Immature natural killer cell (primary cell): ENCODE results near the gene SDHB. TPM values are rescaled to one million over a fixed set of nuclear protein-coding genes. Genes with fewer than 3 reads are reported as not detected.

ENCODE experiments used
- DNase-seq, 3 donors: peaks; one replicate each; pipeline ENCODE4 v3.0.0; 2022; ENCODE audit warnings: mixed read lengths in 1 of 3
- H3K27ac Mint-ChIP-seq, 6 donors: one replicate each; pipeline ENCODE4 v1.8.0; 2020; ENCODE audit warnings: mixed read lengths in 6 of 6, mild to moderate bottlenecking in 5 of 6, inconsistent platforms in 4 of 6, moderate library complexity in 3 of 6
- H3K27me3 Mint-ChIP-seq, 3 donors: one replicate each; pipeline ENCODE4 v1.8.0; 2020 to 2021; ENCODE audit warnings: low read depth in 3 of 3, mild to moderate bottlenecking in 3 of 3, mixed read lengths in 3 of 3, moderate library complexity in 3 of 3, inconsistent platforms in 1 of 3
- H3K36me3 Mint-ChIP-seq, 3 donors: one replicate each; pipeline ENCODE4 v1.8.0; 2020; ENCODE audit warnings: mixed read lengths in 3 of 3, inconsistent platforms in 2 of 3, mild to moderate bottlenecking in 2 of 3
- H3K4me1 Mint-ChIP-seq, 2 donors: one replicate each; pipeline ENCODE4 v1.8.0; 2020; ENCODE audit warnings: inconsistent platforms in 2 of 2, mild to moderate bottlenecking in 2 of 2, mixed read lengths in 2 of 2, moderate library complexity in 1 of 2
- H3K4me3 Mint-ChIP-seq, 5 donors: one replicate each; pipeline ENCODE4 v1.8.0; 2020; ENCODE audit warnings: mild to moderate bottlenecking in 5 of 5, mixed read lengths in 5 of 5, inconsistent platforms in 3 of 5, moderate library complexity in 3 of 5
- H3K9me3 Mint-ChIP-seq, 6 donors: one replicate each; pipeline ENCODE4 v1.8.0; 2020; ENCODE audit warnings: mild to moderate bottlenecking in 6 of 6, mixed read lengths in 6 of 6, inconsistent platforms in 4 of 6, moderate library complexity in 3 of 6
- polyA plus RNA-seq, 3 donors: library from polyadenylated mRNA; unstranded; fragments of 300-500 nt; fragmentation: Illumina TruSeq; gene quantifications; one replicate each; pipeline ENCODE4 v1.2.3, GENCODE V29; 2021

The SDHB gene
- polyA plus RNA-seq, 3 donors from 2014 or later, result 142 to 299 (median 173) TPM

DNA sequence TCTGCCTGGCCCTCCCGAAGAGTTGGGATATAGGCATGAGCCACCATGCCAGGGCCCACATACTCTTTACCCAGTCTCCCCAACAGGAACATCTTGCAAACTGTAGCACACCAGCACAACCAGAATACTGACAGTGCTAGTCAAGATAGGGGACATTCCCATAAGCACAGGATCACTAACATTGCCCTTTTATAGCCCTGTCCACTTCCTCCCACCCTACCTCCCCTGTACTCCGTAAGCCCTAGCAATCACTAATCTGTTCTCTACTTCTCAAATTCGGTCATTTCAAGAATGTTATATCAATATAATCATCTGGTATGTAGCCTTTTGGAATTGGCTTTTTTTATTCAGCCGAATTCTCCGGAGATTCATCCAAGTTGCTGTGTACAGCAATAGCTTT, 5.9 kb downstream of the SDHB start:
- H3K4me3 Mint-ChIP-seq, result no peak overlapping the region
- H3K4me1 Mint-ChIP-seq, result peaks cover 16 to 34% of the 10 kb centered on the region in 2 donors
- no peaks in the 10 kb centered on the region for H3K27me3 Mint-ChIP-seq
- H3K9me3 Mint-ChIP-seq, result no peaks in the 10 kb centered on the region
- no peak for DNase-seq
- H3K36me3 Mint-ChIP-seq, result peaks cover 2 to 16% (median 3%) of the 10 kb centered on the region in 3 donors
- no peak overlapping the region for H3K27ac Mint-ChIP-seq

GRCh38 chr1:17046334-17046657, 7.5 kb downstream of the SDHB start:
- Mint-ChIP-seq H3K27ac (no peak overlapping the region), H3K4me1 (peaks cover 7 to 20% of the 10 kb centered on the region in 2 donors), H3K4me3 (no peak overlapping the region), H3K36me3 (peaks cover 2 to 26% (median 12%) of the 10 kb centered on the region in 3 donors), H3K9me3 (no peaks in the 10 kb centered on the region), H3K27me3 (peaks cover 0 to 1% (median 0%) of the 10 kb centered on the region in 3 donors)
- DNase-seq, result no peak

DNA sequence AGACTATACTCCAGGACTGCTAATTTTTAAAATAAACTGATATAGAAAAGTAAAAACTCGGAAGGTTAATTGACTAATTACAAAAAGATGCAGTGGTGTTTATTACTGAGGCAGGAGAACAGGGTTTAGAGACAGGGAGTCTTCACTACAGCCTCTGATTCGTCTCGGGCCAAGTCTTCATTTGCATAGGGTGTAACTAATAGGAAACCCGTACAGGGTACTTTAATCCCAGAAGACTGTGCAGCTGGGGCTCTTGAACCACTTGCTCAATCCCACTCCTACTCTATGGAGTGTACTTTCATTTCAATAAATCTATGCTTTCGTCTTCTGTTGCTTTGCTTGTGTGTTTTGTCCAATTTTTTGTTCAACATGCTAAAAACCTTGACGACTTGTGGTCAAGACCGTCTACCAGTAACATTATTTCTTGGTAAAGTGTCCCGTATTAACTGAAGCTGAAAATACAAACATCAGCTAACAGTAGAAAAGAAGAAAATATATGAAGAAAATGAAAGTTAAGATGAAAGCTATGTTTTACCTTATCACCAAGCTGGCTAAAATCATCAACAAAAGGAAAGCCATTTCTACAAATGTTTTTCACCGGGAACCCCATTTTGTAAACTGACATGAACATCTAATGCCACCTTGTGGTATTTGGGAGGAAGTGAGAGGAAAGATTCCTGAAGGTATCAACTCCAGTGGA, 8.0 kb downstream of the SDHB start:
- peak; percentile 10 to 24 (median 13) for DNase-seq
- H3K4me3 Mint-ChIP-seq, result peak overlapping the region in 2 of 5 donors; percentile 8 to 46
- peak overlapping the region in 4 of 6 donors; percentile 15 to 71 (median 38) for H3K27ac Mint-ChIP-seq
- H3K36me3 Mint-ChIP-seq, result peaks cover 2 to 23% (median 12%) of the 10 kb centered on the region in 3 donors
- H3K9me3 Mint-ChIP-seq, result no peaks in the 10 kb centered on the region
- peaks cover 7 to 15% of the 10 kb centered on the region in 2 donors for H3K4me1 Mint-ChIP-seq
- peaks cover 0 to 1% (median 0%) of the 10 kb centered on the region in 3 donors for H3K27me3 Mint-ChIP-seq

DNA sequence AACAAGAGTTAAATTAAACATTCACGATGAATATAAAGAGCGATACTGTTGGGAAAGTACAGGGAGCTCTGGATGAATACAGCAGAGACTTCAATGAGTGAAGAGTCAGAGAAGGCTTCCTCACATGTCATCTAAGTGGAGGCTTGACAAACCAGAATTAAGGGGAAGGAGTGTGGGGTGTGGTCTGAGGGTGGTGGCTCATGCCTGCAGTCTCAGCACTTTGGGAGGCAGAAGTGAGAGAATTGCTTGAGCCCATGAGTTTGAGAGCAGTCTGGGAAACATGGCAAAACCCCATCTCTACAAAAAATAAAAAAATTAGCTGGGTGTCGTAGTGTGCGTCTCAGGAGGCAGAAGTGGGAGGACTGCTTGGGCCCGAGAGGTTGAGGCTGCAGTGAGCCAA, 8.7 kb downstream of the SDHB start:
- Mint-ChIP-seq H3K4me1 (peaks cover 7 to 14% of the 10 kb centered on the region in 2 donors), H3K36me3 (peaks cover 2 to 25% (median 15%) of the 10 kb centered on the region in 3 donors)
- no peak for DNase-seq

DNA sequence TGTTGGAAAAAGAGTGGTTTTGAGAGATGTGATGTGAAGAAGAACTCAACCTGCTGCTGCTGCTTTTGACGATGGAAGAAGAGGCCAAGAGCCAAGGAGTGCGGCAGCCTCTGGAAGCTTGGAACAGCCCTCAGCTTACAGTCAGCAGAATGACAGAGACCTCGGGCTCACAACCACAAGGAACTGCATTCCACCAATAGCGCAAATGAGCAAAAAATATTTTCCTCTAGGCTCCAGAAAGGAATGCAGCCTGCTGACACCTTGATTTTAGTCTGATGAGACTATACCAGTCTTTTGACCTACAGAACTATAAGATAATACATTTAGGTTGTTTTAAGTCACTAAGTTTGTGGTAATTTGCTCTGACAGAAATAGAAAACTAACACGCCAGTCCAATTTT, 10.2 kb downstream of the SDHB start:
- no peak overlapping the region for H3K27ac Mint-ChIP-seq

More for the DNA sequence above, 8.7 kb downstream of the SDHB start:
- H3K27ac Mint-ChIP-seq, result peak overlapping the region in 3 of 6 donors; percentile 7 to 70 (median 18)
- H3K9me3 Mint-ChIP-seq, result no peaks in the 10 kb centered on the region
- no peak overlapping the region for H3K4me3 Mint-ChIP-seq
- peaks cover 0 to 1% (median 0%) of the 10 kb centered on the region in 3 donors for H3K27me3 Mint-ChIP-seq

DNA sequence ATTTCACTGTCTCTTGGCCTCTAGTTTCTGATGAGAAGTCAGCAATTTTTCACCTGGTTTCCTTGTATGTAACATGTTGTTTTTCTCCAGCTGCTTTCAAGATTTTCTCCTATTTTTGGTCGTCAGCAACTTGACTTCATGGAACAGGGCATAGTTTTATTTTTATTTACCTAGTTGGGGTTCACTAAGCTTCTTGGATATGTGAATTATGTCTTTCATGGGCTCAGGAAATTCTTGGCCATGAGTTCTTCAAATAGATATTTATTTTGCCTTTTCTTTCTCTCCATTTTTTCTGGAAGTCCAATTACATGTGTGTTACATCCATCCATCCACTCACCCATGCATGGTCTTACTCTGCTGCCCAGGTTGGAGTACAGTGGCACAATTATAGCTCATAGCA, 13.7 kb downstream of the SDHB start:
- Mint-ChIP-seq H3K9me3 (no peaks in the 10 kb centered on the region), H3K4me3 (no peak overlapping the region), H3K27me3 (peaks cover 0 to 1% (median 1%) of the 10 kb centered on the region in 3 donors), H3K36me3 (peaks cover 2 to 34% (median 19%) of the 10 kb centered on the region in 3 donors), H3K27ac (peak overlapping the region in 1 of 6 donors; percentile 13), H3K4me1 (peaks cover 4 to 11% of the 10 kb centered on the region in 2 donors)
- no peak for DNase-seq

More for the DNA sequence above, 10.2 kb downstream of the SDHB start:
- DNase-seq, result no peak
- Mint-ChIP-seq H3K4me1 (peaks cover 7 to 14% of the 10 kb centered on the region in 2 donors), H3K9me3 (no peaks in the 10 kb centered on the region), H3K36me3 (peaks cover 2 to 29% (median 19%) of the 10 kb centered on the region in 3 donors), H3K4me3 (no peak overlapping the region), H3K27me3 (peaks cover 0 to 1% (median 0%) of the 10 kb centered on the region in 3 donors)

DNA sequence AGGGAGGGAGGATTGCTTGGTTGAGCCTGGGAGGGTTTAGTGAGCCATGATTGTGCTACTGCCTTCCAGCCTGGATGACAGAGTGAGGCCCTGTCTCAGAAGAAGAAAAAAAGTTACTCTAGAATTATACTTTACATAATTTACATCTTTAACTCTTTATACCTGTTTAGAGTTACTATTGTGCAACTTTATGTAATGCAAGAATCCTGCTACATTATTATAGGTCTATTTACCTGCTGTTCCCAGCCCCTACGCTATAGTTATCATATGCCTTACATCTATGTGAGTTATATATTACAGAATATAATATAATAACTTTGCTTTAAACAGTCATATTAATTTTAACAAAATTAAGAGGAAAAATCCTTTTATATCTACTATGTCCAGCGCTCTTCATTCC, 14.3 kb downstream of the SDHB start:
- H3K9me3 Mint-ChIP-seq, result no peaks in the 10 kb centered on the region
- H3K4me3 Mint-ChIP-seq, result no peak overlapping the region
- DNase-seq, result no peak
- peaks cover 0 to 1% (median 1%) of the 10 kb centered on the region in 3 donors for H3K27me3 Mint-ChIP-seq
- H3K36me3 Mint-ChIP-seq, result peaks cover 2 to 33% (median 19%) of the 10 kb centered on the region in 3 donors
- H3K27ac Mint-ChIP-seq, result no peak overlapping the region
- H3K4me1 Mint-ChIP-seq, result peaks cover 2 to 7% of the 10 kb centered on the region in 2 donors

- H3K4me1 Mint-ChIP-seq, result peaks cover 2 to 5% of the 10 kb centered on the region in 2 donors
- H3K4me3 Mint-ChIP-seq, result no peak overlapping the region
- no peaks in the 10 kb centered on the region for H3K9me3 Mint-ChIP-seq
- no peak overlapping the region for H3K27ac Mint-ChIP-seq
- no peak for DNase-seq
- peaks cover 0 to 1% (median 0%) of the 10 kb centered on the region in 3 donors for H3K27me3 Mint-ChIP-seq
- peaks cover under 1 to 18% (median 2%) of the 10 kb centered on the region in 3 donors for H3K36me3 Mint-ChIP-seq
Observed at GRCh38 chr1:17033481-17033880, 20.4 kb downstream of the SDHB start.

DNA sequence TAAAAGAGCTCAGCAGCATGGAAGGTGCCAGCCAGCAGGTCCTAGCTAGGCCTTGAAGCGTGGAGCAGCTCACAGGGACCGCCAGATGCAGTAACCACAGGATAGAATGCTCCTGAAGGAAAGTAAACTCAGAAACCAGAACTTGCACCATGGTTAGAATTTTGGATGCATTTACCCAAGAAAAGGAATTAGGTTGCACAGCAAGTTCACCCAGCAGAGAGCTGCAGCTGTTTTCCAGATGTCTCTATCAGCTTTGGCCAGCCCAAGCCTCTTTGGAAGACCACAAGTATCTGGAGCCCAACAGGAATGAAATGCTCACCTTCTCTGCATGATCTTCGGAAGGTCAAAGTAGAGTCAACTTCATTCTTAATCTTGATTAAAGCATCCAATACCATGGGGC, 21.1 kb downstream of the SDHB start:
- H3K4me3 Mint-ChIP-seq, result no peak overlapping the region
- no peaks in the 10 kb centered on the region for H3K9me3 Mint-ChIP-seq
- peaks cover 0 to 1% of the 10 kb centered on the region in 2 donors for H3K4me1 Mint-ChIP-seq
- H3K27ac Mint-ChIP-seq, result no peak overlapping the region
- no peak for DNase-seq
- H3K27me3 Mint-ChIP-seq, result peaks cover 0 to 1% (median 0%) of the 10 kb centered on the region in 3 donors
- H3K36me3 Mint-ChIP-seq, result peaks cover 4 to 21% (median 9%) of the 10 kb centered on the region in 3 donors

GRCh38 chr1:17031436-17031835, 22.4 kb downstream of the SDHB start:
- peaks cover 4 to 29% (median 12%) of the 10 kb centered on the region in 3 donors for H3K36me3 Mint-ChIP-seq
- peaks cover 0 to 1% of the 10 kb centered on the region in 2 donors for H3K4me1 Mint-ChIP-seq
- no peaks in the 10 kb centered on the region for H3K27me3 Mint-ChIP-seq
- H3K4me3 Mint-ChIP-seq, result no peak overlapping the region
- no peaks in the 10 kb centered on the region for H3K9me3 Mint-ChIP-seq
- no peak overlapping the region for H3K27ac Mint-ChIP-seq
- no peak for DNase-seq

DNA sequence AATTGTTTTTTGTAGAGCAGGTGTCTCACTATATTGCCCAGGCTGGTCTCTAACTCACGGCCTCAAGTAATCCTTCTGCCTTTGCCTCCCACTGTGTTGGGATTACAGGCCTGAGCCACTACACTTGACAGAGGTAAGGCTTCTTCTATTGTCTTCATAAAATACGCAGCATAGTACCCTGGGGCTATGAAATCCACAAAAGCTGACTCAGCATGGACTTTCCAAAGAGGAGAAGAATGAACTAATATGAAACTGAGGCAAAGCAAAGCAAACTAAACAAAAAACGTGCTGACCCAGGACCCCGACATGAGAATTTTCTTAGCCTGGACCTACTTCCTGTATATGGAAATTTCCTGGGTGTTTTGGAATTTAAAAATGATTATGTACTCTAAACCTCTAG, 23.6 kb downstream of the SDHB start:
- no peaks in the 10 kb centered on the region for H3K27me3 Mint-ChIP-seq
- peak overlapping the region in 1 of 6 donors; percentile 31 for H3K27ac Mint-ChIP-seq
- peaks cover 0 to 1% of the 10 kb centered on the region in 2 donors for H3K4me1 Mint-ChIP-seq
- H3K36me3 Mint-ChIP-seq, result peaks cover 4 to 29% (median 12%) of the 10 kb centered on the region in 3 donors
- no peaks in the 10 kb centered on the region for H3K9me3 Mint-ChIP-seq
- no peak overlapping the region for H3K4me3 Mint-ChIP-seq
- DNase-seq, result no peak

- Mint-ChIP-seq H3K4me3 (no peak overlapping the region), H3K27me3 (no peaks in the 10 kb centered on the region), H3K36me3 (peaks cover 4 to 35% (median 12%) of the 10 kb centered on the region in 3 donors), H3K4me1 (peaks cover 0 to 1% of the 10 kb centered on the region in 2 donors), H3K27ac (peak overlapping the region in 1 of 6 donors; percentile 5), H3K9me3 (no peaks in the 10 kb centered on the region)
- no peak for DNase-seq
Observed at GRCh38 chr1:17028662-17029188, 25.1 kb downstream of the SDHB start.

GRCh38 chr1:17027900-17028299, 25.9 kb downstream of the SDHB start:
- no peak for DNase-seq
- Mint-ChIP-seq H3K36me3 (peaks cover 6 to 40% (median 12%) of the 10 kb centered on the region in 3 donors), H3K9me3 (no peaks in the 10 kb centered on the region), H3K4me1 (peaks cover 0 to 1% of the 10 kb centered on the region in 2 donors), H3K27ac (peak overlapping the region in 1 of 6 donors; percentile 23), H3K27me3 (peaks cover 0 to 2% (median 0%) of the 10 kb centered on the region in 3 donors), H3K4me3 (no peak overlapping the region)

DNA sequence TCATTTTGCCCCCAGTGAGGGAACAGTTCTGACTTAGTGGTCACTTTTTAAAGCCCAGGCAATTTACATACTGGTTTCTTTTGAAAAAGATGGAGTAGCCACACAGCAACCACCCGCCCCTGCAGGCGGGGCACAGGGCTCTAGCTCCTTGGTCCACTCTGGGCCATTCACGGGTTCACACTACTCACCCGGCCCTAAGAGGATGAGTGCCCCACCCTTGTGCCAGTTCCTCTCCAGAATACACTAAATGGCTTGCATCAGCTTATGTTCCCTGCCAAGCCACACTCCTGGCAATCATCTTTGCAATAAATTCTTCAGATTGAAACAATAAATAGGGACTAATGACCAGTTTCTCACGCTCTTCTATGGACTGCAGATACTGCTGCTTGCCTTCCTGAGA, 26.4 kb downstream of the SDHB start:
- H3K36me3 Mint-ChIP-seq, result peaks cover 7 to 40% (median 12%) of the 10 kb centered on the region in 3 donors

More for the DNA sequence above, 26.4 kb downstream of the SDHB start:
- Mint-ChIP-seq H3K27me3 (peaks cover 0 to 2% (median 0%) of the 10 kb centered on the region in 3 donors), H3K4me1 (peaks cover 0 to 1% of the 10 kb centered on the region in 2 donors), H3K27ac (no peak overlapping the region), H3K4me3 (no peak overlapping the region), H3K9me3 (no peaks in the 10 kb centered on the region)
- no peak for DNase-seq
